DOHH2 (cell line): ENCODE measurements around the gene CATSPER3.

Source experiments
- CTCF ChIP-seq: fragments of 200-600 bp; sonication (generic); IDR thresholded peaks from one replicate; pipeline ENCODE4 v1.5.1; 2014; ENCODE audit warnings: antibody characterized with exemption, mild to moderate bottlenecking, low read depth, low read length; ENCODE audit not compliant: poor library complexity, severe bottlenecking
- EZH2phosphoT487 ChIP-seq: fragments of 200-600 bp; sonication (generic); IDR thresholded peaks from 2 replicates; pipeline ENCODE4 v1.6.1; 2017; ENCODE audit warnings: borderline replicate concordance, mild to moderate bottlenecking, antibody characterized with exemption, low read length, moderate library complexity, mixed read lengths

GRCh38 chr5:134945041-134945440 lies 22.7 kb upstream of the CATSPER3 start:
- TF ChIP-seq CTCF (no peak), EZH2phosphoT487 (no peak)
